HUES6 (cell line): ENCODE measurements around the gene MORN5.

Source experiments
- H3K27ac ChIP-seq: 2 replicates; pipeline ENCODE4 v1.7.0; 2013; ENCODE audit warnings: low read depth, mild to moderate bottlenecking, low read length, inconsistent platforms
- H3K27me3 ChIP-seq: 2 replicates; pipeline ENCODE4 v1.6.1; 2013; ENCODE audit warnings: low read length; ENCODE audit not compliant: control insufficient read depth, insufficient read depth
- H3K36me3 ChIP-seq: 2 replicates; pipeline ENCODE4 v1.6.1; 2013; ENCODE audit warnings: low read length; ENCODE audit not compliant: control insufficient read depth, insufficient read depth
- H3K4me1 ChIP-seq: 2 replicates; pipeline ENCODE4 v1.6.1; 2013; ENCODE audit warnings: low read length; ENCODE audit not compliant: control insufficient read depth, insufficient read depth
- H3K4me3 ChIP-seq: 2 replicates; pipeline ENCODE4 v1.5.1; 2013; ENCODE audit warnings: low read depth, low read length
- H3K9ac ChIP-seq: one replicate; pipeline ENCODE4 v1.6.1; 2013; ENCODE audit warnings: mild to moderate bottlenecking, low read length
- H3K9me3 ChIP-seq: 2 replicates; pipeline ENCODE4 v1.6.1; 2013; ENCODE audit warnings: low read depth, low read length; ENCODE audit not compliant: control insufficient read depth, insufficient read depth

Gene MORN5

DNA sequence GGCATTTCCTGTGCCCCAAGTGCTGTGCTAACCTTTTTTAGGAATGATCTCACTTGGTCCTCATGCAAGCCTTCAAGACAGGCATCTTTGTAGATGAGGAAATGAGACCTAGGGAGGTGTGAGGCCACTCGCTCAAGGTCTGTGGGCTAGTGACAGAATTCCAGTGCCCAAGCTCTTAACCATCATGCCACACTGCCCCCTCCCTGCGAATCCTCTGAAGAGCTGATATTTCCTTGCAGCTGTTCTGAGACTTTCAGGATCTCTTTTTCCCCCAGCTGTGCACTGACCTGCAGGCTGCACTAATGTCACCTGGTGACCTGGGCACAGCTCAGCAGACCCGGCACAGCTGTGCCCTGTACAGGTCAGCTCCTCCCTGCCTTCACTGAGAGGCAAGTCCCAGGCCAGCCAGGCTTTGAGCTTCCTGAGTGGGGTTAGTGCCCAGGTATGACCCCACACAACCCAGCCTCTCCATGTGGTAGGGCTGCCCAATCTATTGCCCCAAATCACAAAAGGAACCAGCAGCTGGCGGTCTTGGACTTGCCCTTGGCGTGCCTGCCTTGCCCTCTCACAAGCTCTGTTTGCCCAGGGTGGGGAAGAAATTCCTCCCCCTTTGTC, 32.7 kb downstream of the MORN5 start:
- H3K27me3 ChIP-seq, result no peaks in the 10 kb centered on the region
- H3K4me3 ChIP-seq, result no peak overlapping the region
- H3K4me1 ChIP-seq, result peaks cover 17% of the 10 kb centered on the region; the same call in 1 of the 2 replicates
- H3K27ac ChIP-seq, result no peak overlapping the region
- H3K36me3 ChIP-seq, result no peaks in the 10 kb centered on the region
- H3K9me3 ChIP-seq, result no peaks in the 10 kb centered on the region
- no peak overlapping the region for H3K9ac ChIP-seq

DNA sequence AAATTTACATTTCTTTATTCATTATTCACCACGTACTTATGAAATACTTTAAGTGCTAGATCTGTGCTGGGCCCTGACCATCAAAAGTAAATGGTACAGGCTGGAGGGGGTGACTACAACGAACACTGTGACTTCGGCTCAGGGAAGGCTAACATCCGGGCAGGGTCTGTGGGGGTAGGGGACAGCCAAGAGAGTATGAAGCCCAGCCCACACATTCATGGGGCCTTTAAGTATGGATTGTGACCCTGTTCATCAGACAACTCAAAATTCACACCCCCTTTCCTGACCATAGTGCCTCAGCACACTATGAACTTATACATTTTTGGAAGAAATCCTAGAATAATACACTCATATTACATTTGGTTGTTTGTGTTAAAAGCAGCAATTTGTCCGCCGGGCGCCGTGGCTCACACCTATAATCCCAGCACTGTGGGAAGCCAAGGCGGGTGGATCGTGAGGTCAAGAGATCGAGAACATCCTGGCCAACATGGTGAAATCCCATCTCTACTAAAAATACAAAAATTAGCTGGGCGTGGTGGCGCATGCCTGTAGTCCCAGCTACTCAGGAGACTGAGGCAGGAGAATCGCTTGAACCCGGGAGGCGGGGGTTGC, 33.3 kb downstream of the MORN5 start:
- H3K9me3 ChIP-seq, result no peaks in the 10 kb centered on the region
- H3K4me1 ChIP-seq, result peaks cover 20% of the 10 kb centered on the region; the same call in 1 of the 2 replicates
- H3K9ac ChIP-seq, result no peak overlapping the region
- no peak overlapping the region for H3K4me3 ChIP-seq
- no peaks in the 10 kb centered on the region for H3K27me3 ChIP-seq
- no peaks in the 10 kb centered on the region for H3K36me3 ChIP-seq
- H3K27ac ChIP-seq, result no peak overlapping the region

DNA sequence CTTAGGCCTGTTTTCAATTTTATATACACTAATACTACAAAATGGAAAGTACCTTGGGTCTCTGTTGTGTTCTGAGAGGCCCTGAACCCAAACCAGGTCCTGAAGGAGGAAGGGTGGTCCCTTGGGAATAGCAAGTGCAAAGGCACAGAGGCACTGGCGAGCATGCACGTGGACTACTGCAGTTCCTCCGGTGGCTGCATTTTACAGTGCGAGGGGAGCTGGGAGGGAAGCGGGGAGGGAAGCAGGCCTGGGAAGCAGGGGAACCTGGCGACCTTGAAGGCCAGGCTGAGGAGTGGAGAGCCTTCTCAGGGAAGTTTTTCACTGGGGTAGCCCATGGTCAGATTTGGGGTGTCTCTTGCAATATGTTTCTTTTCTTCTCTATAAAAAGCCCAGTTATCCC, 33.9 kb downstream of the MORN5 start:
- peaks cover 20% of the 10 kb centered on the region; the same call in 1 of the 2 replicates for H3K4me1 ChIP-seq
- no peaks in the 10 kb centered on the region for H3K27me3 ChIP-seq
- no peaks in the 10 kb centered on the region for H3K36me3 ChIP-seq
- H3K9me3 ChIP-seq, result no peaks in the 10 kb centered on the region
- H3K4me3 ChIP-seq, result no peak overlapping the region
- no peak overlapping the region for H3K27ac ChIP-seq
- no peak overlapping the region for H3K9ac ChIP-seq

DNA sequence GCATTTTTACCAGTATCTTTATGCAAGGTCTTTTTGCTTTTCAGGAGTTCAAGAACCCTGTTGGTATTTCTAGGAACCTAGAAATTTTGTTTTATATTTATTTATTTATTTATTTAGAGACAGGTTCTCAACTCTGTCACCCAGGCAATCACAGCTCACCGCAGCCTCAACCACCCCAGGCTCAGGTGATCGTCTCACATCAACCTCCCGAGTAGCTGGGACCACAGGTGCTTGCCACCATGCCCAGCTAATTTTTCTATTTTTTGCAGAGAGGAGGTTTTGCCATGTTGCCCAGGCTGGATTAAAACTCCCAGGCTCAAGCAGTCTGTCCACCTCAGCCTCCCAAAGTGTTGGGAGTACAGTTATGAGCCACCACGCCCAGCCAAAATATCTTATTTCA, 36.2 kb downstream of the MORN5 start:
- H3K27ac ChIP-seq, result no peak overlapping the region
- H3K4me1 ChIP-seq, result peaks cover 20% of the 10 kb centered on the region; the same call in 1 of the 2 replicates
- H3K4me3 ChIP-seq, result no peak overlapping the region
- H3K9me3 ChIP-seq, result no peaks in the 10 kb centered on the region
- no peaks in the 10 kb centered on the region for H3K27me3 ChIP-seq
- H3K9ac ChIP-seq, result no peak overlapping the region
- H3K36me3 ChIP-seq, result no peaks in the 10 kb centered on the region

DNA sequence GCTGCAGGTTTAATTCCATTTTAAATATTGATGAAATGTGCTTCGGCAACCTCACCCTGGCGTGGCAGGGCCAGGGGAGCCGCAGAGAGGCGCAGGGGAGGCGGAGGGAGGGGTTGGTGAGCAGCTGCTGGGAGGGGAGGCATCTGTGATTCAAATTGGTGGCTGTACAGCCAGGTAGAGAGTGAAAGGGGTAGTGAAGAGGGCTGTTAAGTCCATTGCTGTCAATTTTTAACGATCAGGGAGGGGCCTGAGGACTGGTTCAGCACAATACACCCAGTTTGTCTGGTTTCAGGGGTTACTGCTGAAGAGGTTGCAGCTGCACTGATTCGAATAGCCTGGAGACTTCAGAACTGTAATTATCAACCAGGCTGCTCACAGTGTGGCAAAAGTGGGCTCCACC, 37.7 kb downstream of the MORN5 start:
- Histone ChIP-seq H3K9me3 (no peaks in the 10 kb centered on the region), H3K9ac (no peak overlapping the region), H3K27ac (no peak overlapping the region), H3K4me3 (no peak overlapping the region), H3K36me3 (no peaks in the 10 kb centered on the region), H3K4me1 (peaks cover 14% of the 10 kb centered on the region), H3K27me3 (no peaks in the 10 kb centered on the region)

DNA sequence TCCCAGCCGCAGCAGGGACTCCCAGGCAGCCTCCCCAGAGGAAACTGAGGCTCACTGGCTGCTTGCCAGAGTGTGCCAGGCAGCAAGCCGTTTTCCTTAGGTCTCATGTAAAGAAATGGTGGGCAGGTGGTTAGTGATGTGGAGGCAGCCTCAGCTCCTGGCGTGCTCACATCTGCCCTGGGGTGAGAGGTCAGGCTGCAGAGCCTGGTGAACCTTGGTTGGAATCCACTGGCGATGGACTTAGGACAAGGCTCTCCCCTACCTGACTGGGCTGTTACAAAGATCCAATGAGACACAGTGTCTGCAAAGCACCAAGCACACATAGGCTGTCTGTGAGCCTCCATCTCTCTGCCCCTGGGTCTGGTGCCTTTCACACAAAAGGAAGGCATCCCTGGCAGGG, 38.2 kb downstream of the MORN5 start:
- Histone ChIP-seq H3K9ac (no peak overlapping the region), H3K27ac (no peak overlapping the region), H3K4me1 (peaks cover 9% of the 10 kb centered on the region), H3K27me3 (no peaks in the 10 kb centered on the region), H3K4me3 (no peak overlapping the region), H3K36me3 (no peaks in the 10 kb centered on the region), H3K9me3 (no peaks in the 10 kb centered on the region)

DNA sequence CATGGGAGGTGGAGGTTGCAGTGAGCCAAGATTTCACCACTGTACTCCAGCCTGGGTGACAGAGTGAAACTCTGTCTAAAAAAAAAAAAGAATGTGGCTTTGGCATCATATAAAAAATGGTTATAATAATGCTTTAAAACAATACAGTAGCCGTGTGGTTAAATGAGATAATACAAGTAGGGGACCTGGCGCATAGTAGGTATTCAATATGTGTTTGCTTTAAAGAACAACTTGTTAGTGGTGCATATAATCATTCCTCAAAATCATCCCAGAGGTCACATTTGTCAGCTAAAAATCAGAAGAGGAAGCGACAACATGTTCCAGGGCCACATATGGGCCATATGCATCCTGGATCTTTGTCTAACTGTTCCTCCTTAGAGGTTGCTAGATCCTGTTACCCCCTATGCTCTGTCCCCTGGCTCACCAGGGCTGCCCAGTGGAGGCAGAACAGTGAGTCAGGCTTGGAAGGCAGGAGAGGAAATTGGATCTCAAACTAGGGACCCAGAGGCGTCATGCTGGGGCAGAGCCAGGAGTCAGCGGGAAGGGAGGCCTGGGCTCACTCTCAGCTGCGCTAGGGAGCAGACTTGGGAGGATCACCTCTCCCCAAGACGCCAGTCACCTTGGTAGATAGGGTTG, 41.4 kb downstream of the MORN5 start:
- Histone ChIP-seq H3K9ac (no peak overlapping the region), H3K27ac (no peak overlapping the region), H3K36me3 (no peaks in the 10 kb centered on the region), H3K9me3 (no peaks in the 10 kb centered on the region), H3K27me3 (no peaks in the 10 kb centered on the region), H3K4me3 (no peak overlapping the region), H3K4me1 (peaks cover 20% of the 10 kb centered on the region)

DNA sequence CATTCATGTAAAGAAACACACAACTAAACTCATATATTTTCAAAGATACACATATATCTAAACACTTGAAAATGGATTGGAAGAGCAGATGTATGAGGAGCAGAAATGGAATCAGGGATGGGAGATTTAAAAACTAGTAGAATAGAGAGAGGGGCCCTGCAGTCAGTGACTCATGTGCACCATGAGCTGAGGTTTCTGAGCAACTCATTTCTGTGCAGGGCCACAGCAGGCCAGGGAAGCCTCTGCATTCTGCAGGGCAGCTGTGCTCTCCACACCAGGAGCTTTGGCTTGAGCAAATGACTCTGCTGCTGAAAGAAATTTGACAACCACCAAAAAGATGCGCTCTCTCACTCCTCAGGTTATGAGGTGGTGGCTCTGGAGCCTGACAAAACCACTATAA, 41.9 kb downstream of the MORN5 start:
- Histone ChIP-seq H3K27ac (no peak overlapping the region), H3K27me3 (peaks cover 2% of the 10 kb centered on the region; the same call in 1 of the 2 replicates), H3K4me1 (peaks cover 20% of the 10 kb centered on the region), H3K9me3 (no peaks in the 10 kb centered on the region), H3K9ac (no peak overlapping the region), H3K4me3 (no peak overlapping the region), H3K36me3 (no peaks in the 10 kb centered on the region)

DNA sequence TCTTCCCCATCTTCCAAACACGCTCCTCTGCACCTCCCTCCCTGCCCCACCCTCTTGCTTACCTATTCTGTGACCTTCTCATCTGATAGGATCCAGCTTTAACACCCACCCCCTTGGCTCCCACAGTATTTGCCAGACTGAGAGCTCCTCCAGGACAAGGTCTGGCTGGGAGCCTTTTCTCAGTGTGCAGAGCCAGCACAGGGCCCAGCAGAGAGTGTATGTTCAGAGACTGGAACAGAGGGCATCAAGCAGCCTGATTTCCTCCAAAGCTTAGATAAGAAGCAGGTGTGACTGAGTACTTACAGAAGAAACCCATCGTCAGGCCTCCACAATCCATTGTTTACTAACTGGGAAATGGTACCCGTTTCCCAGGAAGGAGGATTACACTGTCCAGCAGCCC, 42.4 kb downstream of the MORN5 start:
- H3K9ac ChIP-seq, result no peak overlapping the region
- H3K4me1 ChIP-seq, result peaks cover 20% of the 10 kb centered on the region
- H3K27ac ChIP-seq, result no peak overlapping the region
- H3K4me3 ChIP-seq, result no peak overlapping the region
- no peaks in the 10 kb centered on the region for H3K36me3 ChIP-seq
- no peaks in the 10 kb centered on the region for H3K9me3 ChIP-seq
- peaks cover 6% of the 10 kb centered on the region; the same call in 1 of the 2 replicates for H3K27me3 ChIP-seq

DNA sequence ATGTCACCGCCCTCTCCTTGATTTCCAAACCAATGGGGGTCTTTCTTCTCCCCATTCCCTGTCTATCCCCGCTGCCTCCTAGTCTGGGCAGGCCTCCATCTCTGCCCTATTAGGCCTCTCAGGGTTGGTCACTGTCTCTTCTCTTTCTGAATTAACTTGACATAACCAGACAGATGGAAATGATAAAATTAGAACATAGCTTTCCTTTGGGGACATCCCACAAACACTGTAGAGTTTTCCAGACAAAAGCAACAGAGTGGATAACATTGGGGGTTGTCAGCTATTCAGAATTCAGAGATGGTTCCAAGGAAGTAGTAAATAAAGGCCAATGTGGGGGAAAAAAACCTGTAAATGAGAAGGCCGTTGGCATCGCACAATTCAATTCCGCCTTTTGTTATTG, 44.3 kb downstream of the MORN5 start:
- peaks cover 6% of the 10 kb centered on the region; the same call in 1 of the 2 replicates for H3K27me3 ChIP-seq
- no peak overlapping the region for H3K4me3 ChIP-seq
- no peak overlapping the region for H3K27ac ChIP-seq
- H3K36me3 ChIP-seq, result no peaks in the 10 kb centered on the region
- no peak overlapping the region for H3K9ac ChIP-seq
- no peaks in the 10 kb centered on the region for H3K9me3 ChIP-seq
- H3K4me1 ChIP-seq, result peaks cover 14% of the 10 kb centered on the region

DNA sequence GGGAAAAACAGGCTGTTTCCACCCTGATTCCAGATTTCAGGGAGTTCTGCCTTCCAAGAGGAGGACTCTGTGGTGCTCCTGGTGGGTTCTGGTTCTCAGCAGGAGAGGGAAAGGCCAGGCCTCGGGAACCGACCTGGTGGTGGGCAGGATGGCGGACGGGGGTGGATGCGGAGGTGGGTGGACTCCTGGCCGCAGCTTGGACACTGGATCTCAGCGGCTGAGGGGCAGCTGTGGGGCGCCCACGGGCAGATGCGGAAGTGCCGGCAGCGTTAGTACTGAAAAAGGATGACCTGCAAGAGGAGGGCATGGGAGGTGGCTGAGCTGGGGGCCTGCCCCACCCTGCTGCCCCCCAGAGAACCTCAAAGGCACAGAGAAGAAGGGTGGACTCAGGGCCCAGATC, 44.8 kb downstream of the MORN5 start:
- Histone ChIP-seq H3K27ac (no peak overlapping the region), H3K4me1 (peaks cover 14% of the 10 kb centered on the region), H3K9ac (no peak overlapping the region), H3K4me3 (no peak overlapping the region), H3K27me3 (peaks cover 6% of the 10 kb centered on the region; the same call in 1 of the 2 replicates), H3K9me3 (no peaks in the 10 kb centered on the region), H3K36me3 (no peaks in the 10 kb centered on the region)
